Stromal cell of bone marrow (primary cell): ENCODE data around the gene AVL9.
"Not testable (repeated sequence)": the region's sequence is repeated elsewhere in the genome, so short reads cannot be mapped to it uniquely, and the experiment has no call there.

Source experiments
- DNase-seq: peaks from one replicate; pipeline ENCODE4 v3.0.0-alpha.2; 2012; ENCODE audit warnings: low read depth

Gene AVL9

DNA sequence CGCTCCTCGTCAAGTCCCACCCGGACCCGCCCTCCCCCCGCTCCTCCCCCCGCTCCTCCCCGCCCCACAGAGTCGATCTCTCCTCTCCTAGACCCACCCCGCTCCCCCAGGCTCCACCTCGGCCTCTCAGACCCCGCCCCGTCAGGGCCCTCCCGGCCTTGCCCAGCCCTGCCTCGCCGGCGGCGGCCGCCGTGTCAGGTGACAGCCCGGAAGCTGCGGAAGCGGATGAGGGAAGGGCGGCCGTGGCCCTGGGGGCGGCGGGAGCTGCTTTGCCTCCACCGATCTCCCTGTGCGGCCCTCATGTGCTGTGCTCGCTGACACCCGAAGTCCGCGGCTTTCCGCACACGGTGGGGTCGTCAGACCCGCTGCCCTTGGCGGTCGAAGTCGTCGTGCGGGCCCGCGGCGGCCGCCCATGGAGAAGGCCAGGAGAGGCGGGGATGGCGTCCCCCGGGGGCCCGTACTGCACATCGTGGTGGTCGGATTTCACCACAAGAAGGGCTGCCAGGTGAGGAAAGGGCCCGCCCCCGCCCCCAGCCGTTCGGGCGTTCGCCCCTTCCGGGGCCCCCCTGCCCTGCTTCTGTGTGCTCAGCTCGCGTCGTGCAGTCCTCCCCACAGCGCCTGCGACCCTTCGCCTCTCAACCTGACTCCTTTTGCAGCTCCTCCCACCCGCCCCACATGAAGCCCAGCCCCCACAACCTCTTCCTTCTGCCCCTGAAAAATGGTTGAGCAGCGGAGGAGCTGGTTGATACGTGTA, at the start of gene AVL9:
Gene AVL9 (plus strand): TSS at position 192 of the 754 bp plus-strand sequence. CDS start 221 bp downstream, at position 413.
- DNase-seq = peak; percentile 93

DNA sequence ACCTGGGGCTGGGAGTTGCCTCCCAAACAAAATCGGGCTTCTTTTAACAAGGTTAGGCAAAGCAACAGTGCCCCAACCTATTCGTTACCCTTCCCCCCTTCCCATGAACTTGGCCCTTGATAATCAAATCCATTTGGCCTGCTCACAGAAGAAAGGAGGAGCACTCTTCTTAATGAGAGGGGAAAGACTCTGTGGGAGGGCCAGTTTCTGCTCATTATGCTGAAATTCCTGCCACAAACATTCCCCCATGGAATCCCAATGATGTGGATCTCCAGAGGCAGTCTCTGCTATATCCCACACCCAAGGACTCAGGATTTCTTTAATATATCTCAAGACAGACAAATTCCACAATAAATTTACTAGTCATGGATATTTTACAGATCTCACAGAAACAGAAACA, 48.1 kb upstream of the AVL9 start:
- no peak for DNase-seq

DNA sequence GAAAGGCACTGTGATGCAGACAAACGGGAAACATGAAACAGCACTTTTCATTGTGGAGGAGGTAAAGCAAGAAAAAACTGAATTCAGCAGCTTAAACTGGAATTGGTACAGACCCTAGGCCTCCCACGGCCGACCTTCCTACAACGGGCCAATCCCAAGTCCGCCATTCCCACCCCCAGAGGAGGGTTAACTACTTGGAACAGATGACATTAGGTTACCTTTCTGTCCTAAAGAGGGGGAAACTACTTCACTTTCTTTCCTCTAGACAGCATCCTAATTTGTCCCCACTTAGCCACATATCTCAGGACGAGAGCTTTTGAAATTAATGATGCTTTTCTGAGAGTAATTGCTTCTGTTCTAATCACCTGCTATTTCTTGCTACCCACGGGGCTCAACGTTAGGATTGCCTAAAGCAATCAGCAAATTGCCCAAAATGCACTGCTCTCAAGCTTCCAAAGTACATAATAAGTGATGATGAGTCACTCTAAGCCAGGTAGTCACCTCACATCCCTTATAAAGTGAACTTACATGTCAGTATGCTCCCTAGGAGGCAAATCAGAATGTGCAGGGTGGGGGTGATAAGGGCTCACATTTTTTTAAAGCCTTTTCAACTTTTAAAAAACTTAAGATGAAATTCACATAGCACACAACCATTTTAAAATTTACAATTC, 41.8 kb upstream of the AVL9 start:
- no peak for DNase-seq

DNA sequence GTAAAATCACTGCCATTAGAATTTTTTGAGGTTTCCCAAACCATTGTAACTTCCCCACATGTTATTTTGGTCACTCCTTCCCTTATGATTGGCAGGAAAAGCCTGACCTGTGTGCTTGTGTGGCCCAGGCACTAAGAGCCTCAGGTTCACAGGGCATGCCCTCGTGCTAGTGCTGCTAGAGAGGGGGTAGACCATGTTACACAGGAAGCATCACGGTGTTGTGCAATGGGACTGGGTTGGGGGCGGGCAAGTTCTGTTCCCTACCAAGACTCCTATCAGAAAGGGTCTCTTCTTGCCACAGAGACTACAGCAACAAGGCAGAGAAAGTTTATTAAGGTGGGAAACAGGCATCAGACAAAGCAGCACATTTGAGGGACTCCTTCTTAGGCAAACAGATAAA, 37.3 kb upstream of the AVL9 start:
- no peak for DNase-seq

DNA sequence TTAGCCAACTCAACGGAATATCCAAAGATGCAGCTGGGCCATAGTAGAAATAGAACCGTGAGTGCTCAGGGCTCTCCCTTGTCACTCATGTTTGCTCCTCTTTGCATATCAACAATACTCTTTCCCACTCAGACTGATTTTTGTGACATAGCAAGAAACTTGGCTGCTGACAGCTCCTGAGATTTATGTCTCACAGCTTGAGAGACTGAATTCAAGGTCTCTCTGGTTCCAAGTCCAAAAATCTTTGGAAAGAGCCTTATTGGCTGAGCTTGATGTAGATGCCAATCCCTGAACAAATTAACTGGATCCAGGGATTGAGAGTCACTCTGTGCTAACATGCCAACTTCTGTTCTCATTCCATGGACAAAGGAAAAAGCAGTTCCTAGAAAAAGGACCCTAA, 35.5 kb upstream of the AVL9 start:
- no peak for DNase-seq

DNA sequence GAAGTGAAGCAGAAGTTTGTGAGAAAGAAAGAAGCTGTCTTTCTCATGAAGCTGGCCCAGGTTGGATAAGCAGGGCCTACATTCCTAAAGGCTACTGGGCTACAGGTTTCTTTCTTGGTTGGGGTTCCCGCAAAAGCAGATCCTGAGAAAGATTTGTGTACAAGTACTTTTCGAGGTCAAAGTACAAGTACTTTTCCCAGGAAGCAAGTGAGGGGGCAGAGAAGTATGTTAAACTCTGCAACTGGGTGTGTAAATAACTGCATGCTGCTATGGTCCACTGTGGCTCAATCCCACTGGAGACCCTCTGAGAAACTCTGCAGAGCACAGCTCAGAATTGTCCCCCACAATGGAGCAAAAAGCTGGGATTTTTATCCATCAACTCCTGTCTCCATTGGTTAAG, 33.8 kb upstream of the AVL9 start:
- DNase-seq = no peak

DNA sequence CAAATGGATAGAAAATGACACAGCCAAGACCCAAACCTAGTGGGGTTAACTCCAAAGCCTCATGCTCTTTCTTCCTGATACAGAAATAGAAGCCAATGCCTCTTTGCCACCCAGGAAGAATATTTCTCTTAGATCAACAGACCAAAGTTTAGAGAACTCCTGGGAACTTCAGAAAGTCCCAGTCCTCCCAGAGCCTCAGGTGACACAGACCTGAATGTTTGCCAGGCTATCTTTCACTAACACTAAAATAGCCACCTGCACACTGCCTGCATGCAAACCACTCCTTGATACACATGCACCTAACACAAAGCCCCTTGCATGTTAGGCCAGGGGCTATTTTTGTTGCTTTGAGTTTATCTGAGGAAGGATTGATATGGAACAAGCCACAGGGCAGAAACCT, 32.8 kb upstream of the AVL9 start:
- DNase-seq = no peak

DNA sequence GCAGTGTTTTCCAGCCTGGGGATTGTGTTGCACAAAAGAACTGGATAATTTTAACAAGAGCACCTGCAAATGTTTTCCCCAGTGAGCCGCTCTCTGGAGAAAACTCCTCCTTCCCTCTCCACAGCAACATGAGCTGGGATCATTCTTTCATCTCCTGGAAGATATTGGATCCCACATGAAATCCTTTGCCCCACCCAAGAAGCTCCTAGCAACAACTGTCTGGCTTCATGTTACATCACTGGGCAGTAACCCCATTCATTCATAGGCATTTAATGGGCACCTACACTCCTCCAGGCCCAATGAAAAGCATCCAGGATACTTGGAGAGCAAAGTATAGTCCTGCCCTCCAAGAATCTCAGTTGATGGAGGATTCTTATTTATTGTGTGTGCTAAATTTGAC, 32.3 kb upstream of the AVL9 start:
- no peak for DNase-seq

DNA sequence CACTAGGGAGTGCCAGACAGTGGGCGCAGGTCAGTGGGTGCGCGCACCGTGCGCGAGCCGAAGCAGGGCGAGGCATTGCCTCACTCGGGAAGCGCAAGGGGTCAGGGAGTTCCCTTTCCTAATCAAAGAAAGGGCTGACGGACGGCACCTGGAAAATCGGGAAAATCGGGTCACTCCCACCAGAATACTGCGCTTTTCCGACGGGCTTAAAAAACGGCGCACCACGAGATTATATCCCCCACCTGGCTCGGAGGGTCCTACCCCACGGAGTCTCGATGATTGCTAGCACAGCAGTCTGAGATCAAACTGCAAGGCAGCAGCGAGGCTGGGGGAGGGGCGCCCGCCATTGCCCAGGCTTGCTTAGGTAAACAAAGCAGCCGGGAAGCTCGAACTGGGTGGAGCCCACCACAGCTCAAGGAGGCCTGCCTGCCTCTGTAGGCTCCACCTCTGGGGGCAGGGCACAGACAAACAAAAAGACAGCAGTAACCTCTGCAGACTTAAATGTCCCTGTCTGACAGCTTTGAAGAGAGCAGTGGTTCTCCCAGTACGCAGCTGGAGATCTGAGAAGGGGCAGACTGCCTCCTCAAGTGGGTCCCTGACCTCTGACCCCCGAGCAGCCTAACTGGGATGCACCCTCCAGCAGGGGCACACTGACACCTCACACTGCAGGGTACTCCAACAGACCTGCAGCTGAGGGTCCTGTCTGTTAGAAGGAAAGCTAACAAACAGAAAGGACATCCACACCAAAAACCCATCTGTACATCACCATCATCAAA, 30.5 kb upstream of the AVL9 start:
- not testable (repeated sequence) for DNase-seq

DNA sequence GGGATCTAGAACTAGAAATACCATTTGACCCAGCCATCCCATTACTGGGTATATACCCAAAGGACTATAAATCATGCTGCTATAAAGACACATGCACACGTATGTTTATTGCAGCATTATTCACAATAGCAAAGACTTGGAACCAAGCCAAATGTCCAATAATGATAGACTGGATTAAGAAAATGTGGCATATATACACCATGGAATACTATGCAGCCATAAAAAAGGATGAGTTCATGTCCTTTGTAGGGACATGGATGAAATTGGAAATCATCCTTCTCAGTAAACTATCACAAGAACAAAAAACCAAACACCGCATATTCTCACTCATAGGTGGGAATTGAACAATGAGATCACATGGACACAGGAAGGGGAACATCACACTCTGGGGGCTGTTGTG, 25.3 kb upstream of the AVL9 start:
- not testable (repeated sequence) for DNase-seq

DNA sequence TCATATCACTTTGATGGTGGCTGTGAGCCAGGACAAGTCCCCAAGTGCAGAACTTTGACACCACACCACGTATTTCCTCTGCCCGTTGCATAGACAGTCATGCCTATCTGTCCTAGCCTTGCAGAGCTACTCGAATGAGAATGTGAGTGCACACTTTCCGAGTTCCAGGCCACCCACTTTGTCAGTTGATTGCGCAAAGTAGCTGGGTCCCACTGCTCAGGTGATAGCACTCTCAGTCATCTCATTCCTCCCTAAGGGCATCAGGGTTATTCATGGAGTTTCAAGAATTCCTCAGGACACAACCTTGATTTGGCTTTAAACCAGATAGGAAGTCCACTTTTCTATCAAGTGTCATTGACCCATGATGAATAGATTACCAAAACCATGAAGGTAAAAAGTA, 24.4 kb upstream of the AVL9 start:
- DNase-seq = no peak

DNA sequence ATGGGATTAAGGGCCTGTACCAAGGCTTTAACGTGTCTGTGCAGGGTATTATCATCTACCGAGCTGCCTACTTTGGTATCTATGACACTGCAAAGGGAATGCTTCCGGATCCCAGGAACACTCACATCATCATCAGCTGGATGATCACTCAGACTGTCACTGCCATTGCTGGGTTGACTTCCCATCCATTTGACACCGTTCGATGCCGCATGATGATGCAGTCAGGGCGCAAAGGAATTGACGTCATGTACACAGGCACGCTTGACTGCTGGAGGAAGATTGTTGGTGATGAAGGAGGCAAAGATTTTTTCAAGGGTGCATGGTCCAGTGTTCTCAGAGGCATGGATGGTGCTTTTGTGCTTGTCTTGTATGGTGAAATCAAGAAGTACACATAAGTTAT, 23.3 kb upstream of the AVL9 start:
- DNase-seq = no peak

DNA sequence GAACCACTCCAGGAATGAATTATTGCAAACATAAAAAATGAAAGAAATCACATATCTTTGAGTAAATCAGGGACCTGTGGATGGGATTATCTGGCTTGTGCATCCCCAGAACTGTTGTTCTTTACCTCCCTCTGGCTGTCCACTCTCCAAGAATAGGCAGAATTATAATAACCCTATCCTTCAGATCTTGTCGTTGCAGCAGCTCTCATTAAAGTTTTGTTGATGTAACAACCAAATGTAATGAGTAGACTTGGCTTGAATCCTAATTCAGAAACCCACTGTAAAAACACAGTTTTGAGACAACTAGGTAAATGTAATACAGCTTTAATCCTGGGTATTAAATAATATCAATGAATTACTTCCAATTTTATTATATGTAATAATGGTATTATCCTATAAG, 21.3 kb upstream of the AVL9 start:
- DNase-seq = no peak

DNA sequence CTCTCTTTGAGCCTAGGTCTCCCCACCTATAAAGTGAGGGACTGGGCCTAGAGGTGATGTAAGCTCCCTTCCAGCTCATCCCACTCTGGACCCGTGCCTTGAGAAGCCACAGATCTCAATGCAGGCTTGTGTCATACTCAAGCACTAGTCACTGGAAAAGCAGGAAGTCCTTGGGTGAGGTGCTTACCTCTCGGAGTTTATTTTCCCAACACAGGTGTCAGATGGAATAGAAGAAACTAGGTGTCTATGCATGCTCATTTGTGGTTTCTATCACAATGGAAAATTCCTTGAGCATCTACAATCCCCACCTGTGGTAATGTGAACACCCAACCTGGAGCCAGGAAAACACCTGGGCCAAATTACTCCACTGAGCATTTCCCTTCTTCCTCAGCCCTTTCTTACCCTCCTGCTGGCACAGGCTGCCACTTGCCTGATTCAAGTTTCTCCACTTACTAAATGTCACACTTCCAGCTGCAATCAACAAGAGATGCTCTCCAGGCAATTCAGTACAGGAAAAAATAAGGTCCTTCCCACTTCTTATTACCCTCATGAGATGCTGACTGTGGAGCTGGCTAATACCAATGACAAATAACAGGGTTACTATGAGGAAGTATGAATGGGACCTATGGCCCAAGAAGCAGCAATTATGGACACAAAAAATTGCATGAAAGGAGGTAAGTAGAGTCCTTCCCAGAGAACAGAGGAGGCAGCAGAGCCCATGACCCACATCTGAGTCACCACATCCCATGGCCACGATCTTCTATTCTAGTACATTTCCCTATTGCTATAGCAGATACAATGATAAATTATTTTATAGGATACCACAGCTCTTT, 18.3 kb upstream of the AVL9 start:
- DNase-seq = no peak

DNA sequence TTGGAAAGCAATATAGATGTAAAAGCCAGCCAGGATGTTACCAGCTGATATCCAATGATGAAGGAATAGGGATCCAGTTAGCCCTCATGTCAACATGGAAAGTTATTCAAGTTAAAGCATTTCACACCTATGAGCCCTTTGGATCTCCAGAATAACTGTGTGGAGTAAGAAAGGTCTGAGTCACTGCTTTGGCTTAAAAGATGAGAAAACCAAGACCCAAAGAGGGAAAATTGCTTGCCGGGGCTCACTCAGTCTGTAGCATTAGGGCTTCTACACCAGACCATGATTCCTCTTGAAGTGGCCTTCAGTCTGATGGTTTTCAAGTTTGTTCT, 17.7 kb upstream of the AVL9 start:
- DNase-seq = no peak

DNA sequence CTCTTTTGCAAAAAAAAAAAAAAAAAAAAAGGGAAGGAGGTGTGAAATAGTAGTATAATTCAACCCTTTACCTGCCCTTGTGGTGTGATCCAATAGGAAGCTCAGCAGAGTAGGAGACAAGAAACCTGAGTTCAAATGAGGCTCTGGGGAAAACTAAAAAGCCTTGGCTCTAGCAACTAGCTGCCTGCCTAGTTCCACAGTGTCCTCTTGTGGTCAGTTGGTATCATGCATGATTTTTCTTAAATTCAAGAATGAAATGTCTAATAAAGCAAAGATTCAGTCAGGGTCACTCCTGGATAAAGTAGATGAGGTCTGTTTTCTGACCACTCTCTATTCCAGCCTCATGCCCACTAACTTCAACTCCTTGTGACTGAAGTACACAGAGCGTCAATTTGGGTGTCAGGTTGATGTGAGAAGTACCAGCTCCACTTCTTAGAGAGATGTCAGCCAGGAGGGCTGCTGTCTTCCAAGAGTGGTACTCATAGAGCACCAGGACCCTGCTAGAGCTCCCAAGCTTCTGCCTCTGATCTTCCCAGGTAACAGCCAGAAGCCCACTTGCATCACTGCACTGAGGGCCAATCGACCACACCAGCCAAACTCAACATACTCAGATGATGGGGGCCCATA, 15.6 kb upstream of the AVL9 start:
- DNase-seq = no peak

DNA sequence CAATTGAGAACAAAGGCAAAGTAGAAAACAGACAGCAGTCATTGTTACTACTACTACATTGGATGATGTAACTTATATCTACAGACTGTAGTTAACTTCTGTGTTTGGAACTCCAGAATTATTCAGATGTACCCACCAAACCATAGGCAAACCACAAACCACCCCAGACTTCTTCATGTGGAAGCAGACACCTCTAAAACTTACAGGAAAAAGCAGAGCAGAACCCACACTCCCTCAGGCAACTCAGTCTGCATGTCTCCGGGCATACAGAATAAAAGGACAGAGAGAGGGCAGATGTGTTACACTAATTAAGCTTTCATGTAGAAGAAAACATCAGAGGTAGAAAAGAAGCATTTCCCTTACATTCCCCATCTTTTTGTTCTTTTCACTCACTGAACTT, 14.1 kb upstream of the AVL9 start:
- DNase-seq = no peak

DNA sequence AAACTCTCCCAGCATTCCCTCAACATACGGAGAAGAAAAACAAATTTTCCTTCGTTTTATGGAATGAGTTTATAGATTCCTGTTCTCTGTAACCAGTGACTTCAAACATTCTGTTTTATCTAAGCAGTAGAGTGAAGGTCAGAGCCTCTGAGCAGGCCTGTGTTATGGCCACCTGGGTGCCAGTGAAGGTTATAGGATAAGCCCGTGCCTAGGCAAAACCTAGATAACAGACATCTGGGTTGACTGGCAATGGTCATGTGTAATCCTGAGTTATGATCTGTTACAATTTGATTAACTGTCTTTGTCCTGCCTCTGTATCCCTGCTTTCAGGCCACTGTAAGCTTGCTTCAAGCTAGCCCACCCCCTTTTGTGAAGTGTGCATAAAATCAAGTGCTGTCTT, 13.4 kb upstream of the AVL9 start:
- DNase-seq = no peak

DNA sequence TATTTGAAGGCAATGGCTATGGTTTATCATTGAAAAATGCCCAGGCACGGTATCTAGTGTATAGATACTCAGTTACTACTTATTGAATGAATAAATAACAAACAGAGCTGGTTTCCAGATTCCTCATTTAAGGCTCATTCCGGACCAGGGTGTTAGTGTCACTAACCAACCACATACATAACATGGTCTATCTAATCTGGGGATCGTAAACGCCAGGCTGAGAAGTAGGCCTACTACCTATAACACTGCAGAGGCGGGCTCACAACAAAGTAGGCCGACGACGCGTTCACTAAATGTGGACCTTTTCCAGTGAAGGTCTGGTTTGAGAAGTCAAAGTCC, 5.5 kb upstream of the AVL9 start:
- no peak for DNase-seq

DNA sequence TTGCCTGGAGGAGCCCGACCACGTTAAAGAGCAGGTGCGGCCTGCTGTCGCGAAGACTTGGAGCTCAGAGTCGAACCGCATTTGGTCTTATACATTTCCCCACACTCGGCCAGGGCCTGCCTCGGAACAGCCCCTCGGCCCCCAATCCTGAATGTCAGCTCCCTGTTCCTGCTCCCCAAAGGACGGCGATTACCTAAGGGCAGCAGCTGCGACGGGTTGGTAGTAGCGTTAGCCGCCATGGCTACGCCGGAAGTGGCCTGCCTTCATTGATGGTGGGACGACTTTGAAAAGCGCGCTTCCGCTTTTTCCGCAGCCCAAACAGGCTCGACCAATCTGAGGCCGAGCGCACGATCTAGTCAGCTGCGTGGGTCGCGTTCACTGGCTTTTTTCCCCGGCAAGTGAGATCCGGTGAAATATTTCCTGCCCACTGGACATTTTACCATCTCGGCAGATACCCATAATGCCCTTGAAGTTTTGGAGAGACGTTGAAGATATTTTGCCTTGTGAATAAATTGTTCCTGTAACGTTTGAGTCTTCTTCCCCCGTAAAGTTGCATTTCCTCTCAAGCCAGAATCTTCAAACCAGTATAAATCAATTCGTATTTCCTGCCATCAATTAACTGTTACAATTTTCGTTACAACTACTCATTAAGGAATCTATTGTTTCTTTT, 5.0 kb upstream of the AVL9 start, which contains the start of gene LSM5:
Gene LSM5 (minus strand): TSS at position 254 of the 670 bp plus-strand sequence. CDS start 15 bp downstream, at position 239.
- DNase-seq = peak; percentile 90

DNA sequence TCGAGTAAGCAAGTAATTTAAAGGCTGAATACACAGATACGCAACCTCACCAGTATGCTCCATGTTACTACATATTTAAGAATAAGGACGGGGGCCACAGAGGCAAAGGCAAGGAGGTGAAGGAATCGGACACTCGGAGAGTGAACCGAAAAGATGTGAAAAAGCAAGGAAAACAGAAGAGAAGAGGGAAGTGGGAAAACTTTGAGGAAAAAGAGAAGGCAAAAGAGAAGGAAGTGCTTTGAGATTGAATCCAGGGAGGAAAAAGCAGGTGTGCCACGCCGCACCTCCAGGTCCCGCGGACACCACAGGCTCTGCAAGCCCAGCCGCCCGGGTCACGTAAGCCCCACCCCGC, 367 bp upstream of the AVL9 start:
- DNase-seq = no peak
